ENCODE measurements around the gene C1orf216. TPM values are rescaled to one million over a fixed set of nuclear protein-coding genes. Genes with fewer than 3 reads are reported as not detected.

The C1orf216 gene
- total and polyA plus RNA-seq, 2 donors (not counting 1 experiment from before 2014, with no cell fraction given): 2.2 to 5.4 TPM

GRCh38 chr1:35692317-35692716, 26.4 kb downstream of the C1orf216 start:
- Histone ChIP-seq H3K4me3 (ENCODE audit: control extremely low read depth in 1 of 5, extremely low read depth in 1 of 5, insufficient read depth in 1 of 5, low read depth in 2 of 5, low read length in 4 of 5) (no peak overlapping the region), H3K27ac (ENCODE audit: low read length in 2 of 2) (no peak overlapping the region), H3K27me3 (replicated peaks in 1 of 4; ENCODE audit: control extremely low read depth in 1 of 4, control insufficient read depth in 3 of 4, insufficient read depth in 4 of 4, low read length in 3 of 4) (peaks cover 0 to 4% (median 1%) of the 10 kb centered on the region in 4 experiments), H3K36me3 (replicated peaks in 1 of 2; ENCODE audit: control extremely low read depth in 1 of 2, control insufficient read depth in 1 of 2, extremely low read depth in 1 of 2, insufficient read depth in 2 of 2, low read length in 1 of 2) (no peaks in the 10 kb centered on the region), H4K20me1 (ENCODE audit: control insufficient read depth, insufficient read depth, low read length, poor library complexity, severe bottlenecking) (no peaks in the 10 kb centered on the region), H3K9ac (ENCODE audit: low read length) (no peak overlapping the region), H3K4me1 (ENCODE audit: control insufficient read depth in 2 of 2, insufficient read depth in 2 of 2, low read length in 2 of 2) (no peaks in the 10 kb centered on the region), H3K79me2 (ENCODE audit: control insufficient read depth, insufficient read depth, low read length) (no peaks in the 10 kb centered on the region), H3K9me3 (ENCODE audit: control extremely low read depth in 1 of 3, control insufficient read depth in 2 of 3, insufficient read depth in 1 of 3, low read length in 2 of 3) (no peaks in the 10 kb centered on the region), H3K4me2 (replicated peaks; ENCODE audit: low read depth, low read length, poor library complexity, severe bottlenecking) (no peak overlapping the region), H2AFZ (ENCODE audit: insufficient read depth, low read depth, low read length, poor library complexity, severe bottlenecking) (no peak overlapping the region)
- CTCF ChIA-PET: no interaction called here
- no peaks in the 10 kb centered on the region for H3K9me3 Mint-ChIP-seq (ENCODE audit: insufficient read depth)
- no peak for DNase-seq
- POLR2A ChIA-PET: no interaction called here
- TF ChIP-seq CTCF (IDR thresholded peaks at IDR 0.05): no peak
- TF ChIP-seq EZH2 (IDR thresholded peaks at IDR 0.05; ENCODE audit: borderline replicate concordance, insufficient read depth, low read depth, low read length, poor library complexity, severe bottlenecking): no peak
- H3K4me1 Mint-ChIP-seq: no peaks in the 10 kb centered on the region
- H3K4me3 Mint-ChIP-seq: no peak overlapping the region
- intact Hi-C loops (cut with micrococcal nuclease): no loop called here
- no CpG with 5 or more reads among the region's 2 CpGs for WGBS (ENCODE audit: insufficient coverage)
- no peak for ATAC-seq (ENCODE audit: low read depth)
- H3K27me3 Mint-ChIP-seq: peaks cover 23% of the 10 kb centered on the region
- no peak overlapping the region for H3K27ac Mint-ChIP-seq

- Histone ChIP-seq H3K79me2 (ENCODE audit: control insufficient read depth, insufficient read depth, low read length) (no peaks in the 10 kb centered on the region), H3K9me3 (ENCODE audit: control extremely low read depth in 1 of 3, control insufficient read depth in 2 of 3, insufficient read depth in 1 of 3, low read length in 2 of 3) (no peaks in the 10 kb centered on the region), H3K4me2 (replicated peaks; ENCODE audit: low read depth, low read length, poor library complexity, severe bottlenecking) (no peak overlapping the region), H3K36me3 (replicated peaks in 1 of 2; ENCODE audit: control extremely low read depth in 1 of 2, control insufficient read depth in 1 of 2, extremely low read depth in 1 of 2, insufficient read depth in 2 of 2, low read length in 1 of 2) (no peaks in the 10 kb centered on the region), H3K27me3 (replicated peaks in 1 of 4; ENCODE audit: control extremely low read depth in 1 of 4, control insufficient read depth in 3 of 4, insufficient read depth in 4 of 4, low read length in 3 of 4) (peaks cover 0 to 4% (median 1%) of the 10 kb centered on the region in 4 experiments), H3K9ac (ENCODE audit: low read length) (no peak overlapping the region), H3K4me1 (ENCODE audit: control insufficient read depth in 2 of 2, insufficient read depth in 2 of 2, low read length in 2 of 2) (no peaks in the 10 kb centered on the region), H3K27ac (ENCODE audit: low read length in 2 of 2) (no peak overlapping the region), H4K20me1 (ENCODE audit: control insufficient read depth, insufficient read depth, low read length, poor library complexity, severe bottlenecking) (no peaks in the 10 kb centered on the region), H2AFZ (ENCODE audit: insufficient read depth, low read depth, low read length, poor library complexity, severe bottlenecking) (no peak overlapping the region), H3K4me3 (ENCODE audit: control extremely low read depth in 1 of 5, extremely low read depth in 1 of 5, insufficient read depth in 1 of 5, low read depth in 2 of 5, low read length in 4 of 5) (no peak overlapping the region)
- no peaks in the 10 kb centered on the region for H3K9me3 Mint-ChIP-seq (ENCODE audit: insufficient read depth)
- intact Hi-C loops (cut with micrococcal nuclease): no loop called here
- peaks cover 23% of the 10 kb centered on the region for H3K27me3 Mint-ChIP-seq
- CTCF ChIA-PET: no interaction called here
- no peak overlapping the region for H3K27ac Mint-ChIP-seq
- H3K4me3 Mint-ChIP-seq: no peak overlapping the region
- no peaks in the 10 kb centered on the region for H3K4me1 Mint-ChIP-seq
- WGBS (ENCODE audit: insufficient coverage): 90% methylated on average over 3 of the region's 8 CpGs
- no peak for TF ChIP-seq EZH2 (IDR thresholded peaks at IDR 0.05; ENCODE audit: borderline replicate concordance, insufficient read depth, low read depth, low read length, poor library complexity, severe bottlenecking)
- TF ChIP-seq CTCF (IDR thresholded peaks at IDR 0.05): no peak
- ATAC-seq (ENCODE audit: low read depth) (no peak), DNase-seq (no peak)
- POLR2A ChIA-PET: no interaction called here
Observed at GRCh38 chr1:35691571-35692220, 27.0 kb downstream of the C1orf216 start.
